SK-N-SH (cell line): ENCODE data around the gene ZNF189. TPM values are rescaled to one million over a fixed set of nuclear protein-coding genes. Genes with fewer than 3 reads are reported as not detected.

Source experiments
- CTCF ChIA-PET: fragments of 300-600, 350-600 bp; formaldehyde crosslinking; extraction: SDS; loops from one replicate; lab custom pipeline; 2021; lab: Yijun Ruan, JAX
- POLR2A ChIA-PET: fragments of 350-600 bp; sonication (Branson Sonifier 250); formaldehyde crosslinking; extraction: SDS; loops from one replicate; lab custom pipeline; 2020; ENCODE audit warnings: antibody characterized with exemption, inconsistent platforms; lab: Yijun Ruan, JAX
- DNase-seq: peaks from one replicate; pipeline ENCODE4 v3.0.0; 2012
- H2AFZ ChIP-seq: fragments of 200-600 bp; sonication (generic); 2 replicates; pipeline ENCODE4 v1.8.1; 2016; ENCODE audit warnings: antibody characterized with exemption, mild to moderate bottlenecking, low read depth
- H3F3A ChIP-seq: fragments of 200-600 bp; sonication (generic); replicated peaks from 2 replicates; pipeline ENCODE3; 2016; ENCODE audit warnings: antibody characterized with exemption, mild to moderate bottlenecking; ENCODE audit not compliant: insufficient read depth
- H3K27ac ChIP-seq, 2 experiments: fragments of 200-500 bp in 1 of 2; fragments of 200-600 bp in 1 of 2; sonication (Bioruptor generic) in 1 of 2; sonication (generic), shearing (Covaris generic) in 1 of 2; 2 replicates each; pipeline versions ENCODE4 v1.5.1 to v1.6.1; 2014 to 2016; ENCODE audit warnings: low read depth in 2 of 2, inconsistent platforms in 1 of 2, low read length in 1 of 2, mild to moderate bottlenecking in 1 of 2, mixed read lengths in 1 of 2
- H3K27me3 ChIP-seq: fragments of 200-600 bp; sonication (generic), shearing (Covaris generic); 2 replicates; pipeline ENCODE4 v1.6.1; 2016; ENCODE audit warnings: mixed run types; ENCODE audit not compliant: insufficient read depth
- H3K36me3 ChIP-seq, 2 experiments: fragments of 200-500 bp in 1 of 2; fragments of 200-600 bp in 1 of 2; sonication (Bioruptor generic) in 1 of 2; sonication (generic) in 1 of 2; replicated peaks in 1 of 2; 2 replicates each; pipeline versions ENCODE3 to v1.5.1; 2014 to 2016; ENCODE audit warnings: low read length in 1 of 2, mild to moderate bottlenecking in 1 of 2; ENCODE audit not compliant: insufficient read depth in 2 of 2, control insufficient read depth in 1 of 2
- H3K4me1 ChIP-seq, 2 experiments: fragments of 200-500 bp in 1 of 2; fragments of 200-600 bp in 1 of 2; sonication (Bioruptor generic) in 1 of 2; sonication (generic), shearing (Covaris generic) in 1 of 2; 2 replicates each; pipeline versions ENCODE4 v1.5.1 to v1.6.1; 2014 to 2016; ENCODE audit warnings: low read depth in 1 of 2, low read length in 1 of 2, mixed run types in 1 of 2; ENCODE audit not compliant: insufficient read depth in 2 of 2, control insufficient read depth in 1 of 2
- H3K4me2 ChIP-seq: fragments of 200-600 bp; sonication (generic), shearing (Covaris generic); 2 replicates; pipeline ENCODE4 v1.6.1; 2017; ENCODE audit warnings: mixed run types
- H3K4me3 ChIP-seq, 2 experiments: fragments of 200-500 bp in 1 of 2; fragments of 200-600 bp in 1 of 2; sonication (Bioruptor generic) in 1 of 2; sonication (generic), shearing (Covaris generic) in 1 of 2; 2 replicates each; pipeline versions ENCODE4 v1.5.1 to v1.8.1; 2014 to 2016; ENCODE audit warnings: low read depth in 2 of 2, inconsistent platforms in 1 of 2, low read length in 1 of 2, mild to moderate bottlenecking in 1 of 2, mixed read lengths in 1 of 2, moderate library complexity in 1 of 2
- H3K79me2 ChIP-seq: fragments of 200-600 bp; sonication (generic); 2 replicates; pipeline ENCODE4 v1.8.1; 2017; ENCODE audit warnings: mild to moderate bottlenecking; ENCODE audit not compliant: insufficient read depth
- H3K9ac ChIP-seq: fragments of 200-600 bp; sonication (generic); 2 replicates; pipeline ENCODE4 v1.6.1; 2017; ENCODE audit warnings: mixed run types
- H3K9me2 ChIP-seq: fragments of 200-600 bp; sonication (generic); 2 replicates; pipeline ENCODE4 v1.6.1; 2017; ENCODE audit warnings: mixed run types
- H3K9me3 ChIP-seq: fragments of 200-600 bp; sonication (generic); 2 replicates; pipeline ENCODE4 v1.6.1; 2017; ENCODE audit warnings: mixed run types, mild to moderate bottlenecking, moderate library complexity
- H4K20me1 ChIP-seq: fragments of 200-600 bp; sonication (generic); 2 replicates; pipeline ENCODE4 v1.6.1; 2017; ENCODE audit warnings: mild to moderate bottlenecking, mixed run types; ENCODE audit not compliant: insufficient read depth
- ELF1 ChIP-seq: IDR thresholded peaks from 2 replicates; pipeline ENCODE4 v1.4.0; 2012
- EP300 ChIP-seq, 2 experiments: IDR thresholded peaks; 2 replicates each; pipeline versions ENCODE4 v1.4.0 to v1.6.1; 2012; ENCODE audit warnings: borderline replicate concordance in 1 of 2, low read depth in 1 of 2, low read length in 1 of 2
- EZH2phosphoT487 ChIP-seq: fragments of 200-600 bp; sonication (generic); IDR thresholded peaks from 2 replicates; pipeline ENCODE4 v1.6.1; 2017; ENCODE audit warnings: low read depth, mixed run types, mild to moderate bottlenecking, antibody characterized with exemption, moderate library complexity, borderline replicate concordance
- FOSL2 ChIP-seq: IDR thresholded peaks from 2 replicates; pipeline ENCODE4 v1.4.0; 2012; ENCODE audit warnings: low read depth, mild to moderate bottlenecking, moderate library complexity, borderline replicate concordance
- FOXM1 ChIP-seq: IDR thresholded peaks from 2 replicates; pipeline ENCODE4 v1.4.0; 2012; ENCODE audit warnings: low read depth, mild to moderate bottlenecking
- GATA2 ChIP-seq: sonication (generic); formaldehyde crosslinking; IDR thresholded peaks from 2 replicates; pipeline ENCODE4 v1.5.0; 2020; ENCODE audit warnings: mild to moderate bottlenecking, missing genetic modification reagents
- JUND ChIP-seq: IDR thresholded peaks from 2 replicates; pipeline ENCODE4 v1.4.0; 2012
- MEF2A ChIP-seq: IDR thresholded peaks from 2 replicates; pipeline ENCODE4 v1.4.0; 2012; ENCODE audit warnings: low read depth, borderline replicate concordance
- MXI1 ChIP-seq: IDR thresholded peaks from 2 replicates; pipeline ENCODE4 v1.6.1; 2012; ENCODE audit warnings: mild to moderate bottlenecking, low read depth, low read length, improper control_type of control experiment
- NRF1 ChIP-seq: IDR thresholded peaks from 2 replicates; pipeline ENCODE4 v1.6.1; 2012; ENCODE audit warnings: low read depth, mild to moderate bottlenecking, low read length
- POLR2AphosphoS5 ChIP-seq: IDR thresholded peaks from 2 replicates; pipeline ENCODE4 v1.6.1; 2012; ENCODE audit warnings: low read depth, low read length
- SMC3 ChIP-seq: IDR thresholded peaks from 2 replicates; pipeline ENCODE4 v1.6.1; 2012; ENCODE audit warnings: low read depth, low read length, improper control_type of control experiment
- TAF1 ChIP-seq: IDR thresholded peaks from 2 replicates; pipeline ENCODE4 v1.6.1; 2012; ENCODE audit warnings: low read depth, mild to moderate bottlenecking, low read length, moderate library complexity, borderline replicate concordance
- TCF12 ChIP-seq: IDR thresholded peaks from 2 replicates; pipeline ENCODE4 v1.4.0; 2012
- TEAD4 ChIP-seq: IDR thresholded peaks from 2 replicates; pipeline ENCODE4 v1.4.0; 2012; ENCODE audit warnings: mild to moderate bottlenecking, borderline replicate concordance; ENCODE audit not compliant: insufficient read depth
- YY1 ChIP-seq: IDR thresholded peaks from 2 replicates; pipeline ENCODE4 v1.4.0; 2012; ENCODE audit warnings: low read depth, mild to moderate bottlenecking
- WGBS: methylation state at CpG from one replicate; pipeline ENCODE4 v1.1.6; 2017; ENCODE audit warnings: low lambda C conversion rate; 5-methylcytosine and 5-hydroxymethylcytosine counted together
- polyA plus RNA-seq, 3 experiments: library from polyadenylated mRNA; depleted of rRNA; stranded (reverse); fragments of >200 nt; gene quantifications; 2 replicates each; pipeline ENCODE4 v1.2.3, GENCODE V29; 2012
- TF ChIP-seq, protein P1 (sequence below): IDR thresholded peaks from 2 replicates; pipeline ENCODE4 v1.4.0; 2012; ENCODE audit warnings: low read depth, borderline replicate concordance
- TF ChIP-seq, protein P2 (sequence below): fragments of 150-350 bp; IDR thresholded peaks from 2 replicates; pipeline ENCODE4 v1.6.1; 2017; ENCODE audit warnings: antibody characterized with exemption, low read length, low read depth, borderline replicate concordance
- TF ChIP-seq, protein P3 (sequence below): IDR thresholded peaks from 2 replicates; pipeline ENCODE4 v1.4.0; 2012; ENCODE audit warnings: low read depth
- TF ChIP-seq, protein P4 (sequence below): fragments of 150-350 bp; IDR thresholded peaks from 2 replicates; pipeline ENCODE4 v1.6.1; 2016; ENCODE audit warnings: mild to moderate bottlenecking, low read depth, low read length

The ZNF189 gene
- polyA plus RNA-seq, 1 of the 3 experiments (the other 2 are of a cell fraction), result 2.9 TPM

DNA sequence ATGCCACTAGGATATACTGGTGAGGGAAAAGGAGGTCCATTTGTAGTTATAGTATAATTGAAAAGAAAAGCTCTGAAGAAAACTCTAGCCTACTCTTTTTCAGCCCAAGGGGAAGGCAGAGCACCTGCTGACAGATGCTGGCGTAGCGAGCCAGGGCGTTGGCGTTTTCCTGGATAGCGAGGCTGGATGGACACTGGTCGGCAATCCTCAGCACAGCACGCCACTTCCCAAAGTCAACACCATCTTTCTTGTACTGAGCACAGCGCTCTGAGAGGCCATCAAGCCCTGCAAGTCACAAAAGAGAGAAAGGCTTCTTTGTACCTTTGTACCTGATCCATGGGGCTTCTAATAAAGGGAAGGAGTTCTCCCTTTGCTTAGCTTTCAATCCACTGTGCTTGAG, 28.7 kb downstream of the ZNF189 start:
- Histone ChIP-seq H3K4me3 (no peak overlapping the region), H3K27ac (no peak overlapping the region), H3F3A (no peaks in the 10 kb centered on the region), H3K79me2 (no peaks in the 10 kb centered on the region), H3K4me1 (no peaks in the 10 kb centered on the region), H3K9ac (no peak overlapping the region), H3K4me2 (no peak overlapping the region), H2AFZ (no peak overlapping the region), H3K9me2 (no peaks in the 10 kb centered on the region), H3K36me3 (no peaks in the 10 kb centered on the region), H3K9me3 (no peaks in the 10 kb centered on the region), H3K27me3 (no peaks in the 10 kb centered on the region; the same call in 1 of the 2 replicates), H4K20me1 (no peaks in the 10 kb centered on the region)
- TF ChIP-seq JUND, result no peak
- TF ChIP-seq, protein P1, sequence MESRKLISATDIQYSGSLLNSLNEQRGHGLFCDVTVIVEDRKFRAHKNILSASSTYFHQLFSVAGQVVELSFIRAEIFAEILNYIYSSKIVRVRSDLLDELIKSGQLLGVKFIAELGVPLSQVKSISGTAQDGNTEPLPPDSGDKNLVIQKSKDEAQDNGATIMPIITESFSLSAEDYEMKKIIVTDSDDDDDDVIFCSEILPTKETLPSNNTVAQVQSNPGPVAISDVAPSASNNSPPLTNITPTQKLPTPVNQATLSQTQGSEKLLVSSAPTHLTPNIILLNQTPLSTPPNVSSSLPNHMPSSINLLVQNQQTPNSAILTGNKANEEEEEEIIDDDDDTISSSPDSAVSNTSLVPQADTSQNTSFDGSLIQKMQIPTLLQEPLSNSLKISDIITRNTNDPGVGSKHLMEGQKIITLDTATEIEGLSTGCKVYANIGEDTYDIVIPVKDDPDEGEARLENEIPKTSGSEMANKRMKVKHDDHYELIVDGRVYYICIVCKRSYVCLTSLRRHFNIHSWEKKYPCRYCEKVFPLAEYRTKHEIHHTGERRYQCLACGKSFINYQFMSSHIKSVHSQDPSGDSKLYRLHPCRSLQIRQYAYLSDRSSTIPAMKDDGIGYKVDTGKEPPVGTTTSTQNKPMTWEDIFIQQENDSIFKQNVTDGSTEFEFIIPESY, result no peak
- TF ChIP-seq FOSL2, result no peak
- no peak for TF ChIP-seq POLR2AphosphoS5
- TF ChIP-seq, protein P2, sequence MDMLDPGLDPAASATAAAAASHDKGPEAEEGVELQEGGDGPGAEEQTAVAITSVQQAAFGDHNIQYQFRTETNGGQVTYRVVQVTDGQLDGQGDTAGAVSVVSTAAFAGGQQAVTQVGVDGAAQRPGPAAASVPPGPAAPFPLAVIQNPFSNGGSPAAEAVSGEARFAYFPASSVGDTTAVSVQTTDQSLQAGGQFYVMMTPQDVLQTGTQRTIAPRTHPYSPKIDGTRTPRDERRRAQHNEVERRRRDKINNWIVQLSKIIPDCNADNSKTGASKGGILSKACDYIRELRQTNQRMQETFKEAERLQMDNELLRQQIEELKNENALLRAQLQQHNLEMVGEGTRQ, result no peak
- TF ChIP-seq, protein P3, sequence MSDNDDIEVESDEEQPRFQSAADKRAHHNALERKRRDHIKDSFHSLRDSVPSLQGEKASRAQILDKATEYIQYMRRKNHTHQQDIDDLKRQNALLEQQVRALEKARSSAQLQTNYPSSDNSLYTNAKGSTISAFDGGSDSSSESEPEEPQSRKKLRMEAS, result no peak
- TF ChIP-seq TCF12, result no peak
- TF ChIP-seq MXI1, result no peak
- no peak for TF ChIP-seq MEF2A
- TF ChIP-seq TEAD4, result no peak
- no peak for TF ChIP-seq SMC3
- no peak for TF ChIP-seq TAF1
- no peak for TF ChIP-seq EP300 (IDR thresholded peaks at IDR 0.05; ENCODE audit: borderline replicate concordance in 1 of 2, low read depth in 1 of 2, low read length in 1 of 2)
- TF ChIP-seq FOXM1, result no peak
- TF ChIP-seq, protein P4, sequence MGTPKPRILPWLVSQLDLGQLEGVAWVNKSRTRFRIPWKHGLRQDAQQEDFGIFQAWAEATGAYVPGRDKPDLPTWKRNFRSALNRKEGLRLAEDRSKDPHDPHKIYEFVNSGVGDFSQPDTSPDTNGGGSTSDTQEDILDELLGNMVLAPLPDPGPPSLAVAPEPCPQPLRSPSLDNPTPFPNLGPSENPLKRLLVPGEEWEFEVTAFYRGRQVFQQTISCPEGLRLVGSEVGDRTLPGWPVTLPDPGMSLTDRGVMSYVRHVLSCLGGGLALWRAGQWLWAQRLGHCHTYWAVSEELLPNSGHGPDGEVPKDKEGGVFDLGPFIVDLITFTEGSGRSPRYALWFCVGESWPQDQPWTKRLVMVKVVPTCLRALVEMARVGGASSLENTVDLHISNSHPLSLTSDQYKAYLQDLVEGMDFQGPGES, result no peak
- no peak for TF ChIP-seq YY1
- TF ChIP-seq NRF1, result no peak
- TF ChIP-seq EZH2phosphoT487, result no peak
- TF ChIP-seq ELF1, result no peak
- no peak for TF ChIP-seq GATA2 (CRISPR knock-in tag)
- 54% methylated on average over 7 of the region's 8 CpGs for WGBS
- ChIA-PET CTCF (interaction anchor here (0.6 to 2.9 kb wide), 6 partner anchors 9 to 106 kb away, joined by 3 to 16 read pairs (median 4); partner anchors contain the start of gene RNF20), POLR2A (no interaction called here)
- no peak for DNase-seq
